ENCODE measurements around the gene DAPK1.
"Not testable (repeated sequence)": the region's sequence is repeated elsewhere in the genome, so short reads cannot be mapped to it uniquely, and the experiment has no call there.

The DAPK1 gene

DNA sequence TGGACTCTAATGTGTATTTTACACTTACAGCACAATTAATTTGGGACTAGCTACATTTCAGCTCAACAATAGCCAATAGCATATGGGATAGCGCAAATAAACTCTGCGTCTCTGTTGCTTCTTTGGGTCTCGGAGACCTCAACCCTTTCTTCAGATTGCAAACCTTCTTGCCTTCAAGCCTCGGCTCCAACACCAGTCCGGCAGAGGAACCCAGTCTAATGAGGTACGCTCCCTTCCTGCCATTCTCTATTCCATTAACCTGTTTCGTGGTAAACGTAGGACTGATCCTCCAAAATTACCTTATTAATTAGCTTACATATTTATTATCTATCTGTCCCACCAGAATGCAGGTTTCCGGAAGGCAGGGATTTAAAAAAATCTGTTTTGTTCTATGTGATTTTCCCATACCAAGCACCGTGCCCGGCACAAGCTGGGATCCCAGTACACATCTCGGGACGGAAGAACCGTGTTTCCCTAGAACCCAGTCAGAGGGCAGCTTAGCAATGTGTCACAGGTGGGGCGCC is 525 bp upstream of the DAPK1 start:
- DNase-seq: no peak
- in situ Hi-C loops (cut with MboI; ENCODE audit: low pct_unique_long_range_greater_than_20kb, low sequenced_read_pairs): no loop called here

GRCh38 chr9:87498046-87498810 is 561 bp downstream of the DAPK1 start:
- peak; percentile 64 for DNase-seq
- in situ Hi-C loops (cut with MboI; ENCODE audit: low pct_unique_long_range_greater_than_20kb, low sequenced_read_pairs): no loop called here

- DNase-seq: peak; percentile 41
- in situ Hi-C loops (cut with MboI; ENCODE audit: low pct_unique_long_range_greater_than_20kb, low sequenced_read_pairs): no loop called here
Measured at GRCh38 chr9:87498811-87499360, 1.2 kb downstream of the DAPK1 start.

GRCh38 chr9:87499424-87500017 is 1.9 kb downstream of the DAPK1 start:
- in situ Hi-C loops (cut with MboI; ENCODE audit: low pct_unique_long_range_greater_than_20kb, low sequenced_read_pairs): no loop called here
- DNase-seq: no peak

GRCh38 chr9:87500491-87501270 is 3.0 kb downstream of the DAPK1 start:
- in situ Hi-C loops (cut with MboI; ENCODE audit: low pct_unique_long_range_greater_than_20kb, low sequenced_read_pairs): no loop called here

DNA sequence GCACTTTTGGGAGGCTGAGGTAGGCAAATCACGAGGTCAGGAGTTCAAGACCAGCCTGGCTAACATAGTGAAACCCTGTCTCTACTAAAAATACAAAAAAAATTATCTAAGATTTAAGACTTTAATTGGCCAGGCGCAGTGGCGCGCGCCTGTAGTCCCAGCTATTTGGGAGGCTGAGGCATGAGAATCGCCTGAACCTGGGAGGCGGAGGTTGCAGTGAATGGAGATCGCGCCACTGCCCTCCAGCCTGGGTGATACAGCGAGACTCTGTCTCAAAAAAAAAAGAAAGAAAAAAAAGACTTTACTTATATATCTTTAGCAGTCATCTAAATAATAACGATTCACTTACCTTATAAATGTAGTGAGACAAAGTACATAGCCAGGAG is 3.6 kb downstream of the DAPK1 start:
- DNase-seq; in situ Hi-C loops (cut with MboI; ENCODE audit: low pct_unique_long_range_greater_than_20kb, low sequenced_read_pairs): not testable (repeated sequence)

More at GRCh38 chr9:87500491-87501270, 3.0 kb downstream of the DAPK1 start:
- DNase-seq: peak; percentile 49

GRCh38 chr9:87501806-87502205 is 4.1 kb downstream of the DAPK1 start:
- in situ Hi-C loops (cut with MboI; ENCODE audit: low pct_unique_long_range_greater_than_20kb, low sequenced_read_pairs): no loop called here

DNA sequence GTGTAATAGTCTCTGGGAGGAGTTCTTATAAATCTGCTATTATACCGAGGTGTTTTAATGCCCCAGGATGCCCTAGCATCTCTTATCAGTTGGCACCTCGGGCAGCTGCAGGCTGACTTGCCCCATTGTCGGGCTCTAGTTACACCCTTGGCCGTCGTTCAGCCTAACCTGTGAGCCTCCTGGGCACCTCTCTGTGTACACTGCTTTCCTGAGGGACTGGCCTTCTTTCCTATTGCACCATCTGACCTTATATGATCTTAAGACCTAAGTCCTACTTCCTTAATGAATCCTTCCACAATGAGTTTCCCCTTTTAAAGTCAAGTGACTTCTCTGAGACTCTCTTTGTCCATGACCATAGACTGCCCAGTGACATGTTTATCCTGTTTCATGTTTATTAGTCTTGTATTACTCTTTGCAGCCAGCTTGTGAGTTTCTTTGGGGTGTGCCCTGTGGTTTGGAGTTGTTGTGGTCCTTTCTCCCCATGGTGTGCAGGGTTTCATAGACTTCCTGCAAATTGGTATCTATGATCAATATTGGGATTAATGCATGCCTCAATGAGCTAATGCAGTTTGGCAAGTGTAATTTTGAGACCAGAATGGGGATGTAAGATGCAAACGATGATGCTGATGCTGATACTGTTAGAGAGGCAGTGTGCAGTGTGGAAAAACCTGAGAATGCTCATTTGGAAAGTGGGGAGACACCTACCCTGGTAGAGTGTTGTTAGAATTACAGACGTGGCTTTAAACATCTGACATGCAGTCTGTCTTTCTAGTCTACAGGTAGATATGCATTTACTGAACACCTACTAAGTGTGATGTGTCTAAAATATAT is 4.9 kb downstream of the DAPK1 start:
- no peak for DNase-seq
- in situ Hi-C loops (cut with MboI; ENCODE audit: low pct_unique_long_range_greater_than_20kb, low sequenced_read_pairs): no loop called here

More at GRCh38 chr9:87501806-87502205, 4.1 kb downstream of the DAPK1 start:
- DNase-seq: no peak

- in situ Hi-C loops (cut with MboI; ENCODE audit: low pct_unique_long_range_greater_than_20kb, low sequenced_read_pairs): no loop called here
- DNase-seq: no peak
Measured at GRCh38 chr9:87503430-87503829, 5.8 kb downstream of the DAPK1 start.

DNA sequence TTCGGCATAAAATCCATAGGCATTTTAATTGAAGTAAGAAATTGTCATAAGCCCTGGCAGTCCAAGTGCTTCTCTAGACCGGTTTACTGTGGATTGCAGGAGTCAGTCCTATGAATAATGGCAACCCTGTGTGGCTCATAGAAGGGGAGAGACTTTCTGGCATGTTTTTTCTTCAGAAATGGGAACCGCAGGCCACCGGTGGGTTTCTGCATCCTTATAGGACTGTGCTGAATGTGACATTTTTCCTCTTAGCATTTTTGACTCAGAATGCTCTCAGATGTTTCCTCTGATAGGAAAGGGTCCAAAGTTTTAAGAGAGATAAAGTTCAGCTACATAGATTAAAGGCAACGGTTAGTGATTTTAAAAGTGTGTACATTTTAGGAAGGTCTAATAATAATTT is 6.3 kb downstream of the DAPK1 start:
- DNase-seq: peak; percentile 62

GRCh38 chr9:87504938-87505337 is 7.3 kb downstream of the DAPK1 start:
- DNase-seq: no peak
- in situ Hi-C loops (cut with MboI; ENCODE audit: low pct_unique_long_range_greater_than_20kb, low sequenced_read_pairs): no loop called here

More for the DNA sequence above, 6.3 kb downstream of the DAPK1 start:
- in situ Hi-C loops (cut with MboI; ENCODE audit: low pct_unique_long_range_greater_than_20kb, low sequenced_read_pairs): no loop called here

DNA sequence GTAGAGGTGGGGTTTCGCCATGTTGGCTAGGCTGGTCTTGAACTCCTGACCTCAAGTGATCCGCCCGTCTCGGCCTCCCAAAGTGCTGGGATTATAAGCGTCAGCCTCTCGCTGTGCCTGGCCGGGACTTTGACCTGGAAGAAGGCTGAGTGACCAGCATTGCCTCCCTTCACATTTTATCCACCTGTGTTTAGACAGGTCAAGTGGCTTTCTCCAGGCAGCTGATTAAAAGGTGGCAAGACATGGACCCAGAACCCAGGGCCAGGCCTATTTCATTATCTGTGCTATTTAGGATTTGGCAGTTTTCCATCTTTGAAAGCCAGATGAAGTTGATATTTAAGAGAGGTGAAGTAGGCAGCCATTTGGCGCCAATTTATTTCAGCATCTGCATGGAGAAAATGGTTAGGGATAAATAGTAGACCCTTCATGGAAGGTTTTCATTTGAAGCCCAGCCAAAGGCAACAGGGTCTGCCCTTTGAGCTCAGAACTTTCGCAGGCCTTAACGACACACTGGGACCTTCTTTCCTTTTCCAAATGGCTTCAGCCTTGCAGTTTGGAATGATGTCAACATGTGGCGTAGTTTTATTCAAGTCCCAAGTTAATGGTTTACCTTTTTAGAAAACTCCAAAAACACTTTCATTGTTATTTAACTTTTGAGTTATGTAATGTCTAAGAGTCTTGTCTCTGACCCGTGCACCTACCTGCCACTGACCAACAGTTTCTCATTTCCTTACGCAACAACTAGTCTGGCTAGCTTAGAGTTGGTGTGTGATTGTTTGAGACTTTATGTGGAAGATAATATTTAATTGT is 8.4 kb downstream of the DAPK1 start:
- in situ Hi-C loops (cut with MboI; ENCODE audit: low pct_unique_long_range_greater_than_20kb, low sequenced_read_pairs): no loop called here
- no peak for DNase-seq

DNA sequence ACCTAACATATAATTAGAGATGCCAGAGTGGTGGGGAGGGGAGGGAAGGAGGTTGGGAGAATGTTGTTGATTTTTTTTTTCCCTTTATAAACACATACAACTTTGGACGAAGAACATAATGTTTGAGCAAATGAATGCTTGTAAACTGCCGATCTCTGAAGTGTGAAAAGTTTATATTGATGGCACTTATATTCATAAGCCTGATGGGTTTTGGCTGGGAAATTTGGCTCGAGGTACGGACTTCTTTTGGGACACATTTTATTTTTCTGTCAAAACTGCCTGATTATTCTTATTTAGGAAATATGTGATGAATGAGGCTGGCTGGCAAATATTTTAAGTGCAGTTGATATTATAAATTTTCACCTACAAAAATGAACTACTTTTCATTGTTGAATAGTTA is 9.9 kb downstream of the DAPK1 start:
- DNase-seq: no peak
- in situ Hi-C loops (cut with MboI; ENCODE audit: low pct_unique_long_range_greater_than_20kb, low sequenced_read_pairs): no loop called here

- no peak for DNase-seq
- in situ Hi-C loops (cut with MboI; ENCODE audit: low pct_unique_long_range_greater_than_20kb, low sequenced_read_pairs): no loop called here
Measured at GRCh38 chr9:87510252-87510683, 12.6 kb downstream of the DAPK1 start.

DNA sequence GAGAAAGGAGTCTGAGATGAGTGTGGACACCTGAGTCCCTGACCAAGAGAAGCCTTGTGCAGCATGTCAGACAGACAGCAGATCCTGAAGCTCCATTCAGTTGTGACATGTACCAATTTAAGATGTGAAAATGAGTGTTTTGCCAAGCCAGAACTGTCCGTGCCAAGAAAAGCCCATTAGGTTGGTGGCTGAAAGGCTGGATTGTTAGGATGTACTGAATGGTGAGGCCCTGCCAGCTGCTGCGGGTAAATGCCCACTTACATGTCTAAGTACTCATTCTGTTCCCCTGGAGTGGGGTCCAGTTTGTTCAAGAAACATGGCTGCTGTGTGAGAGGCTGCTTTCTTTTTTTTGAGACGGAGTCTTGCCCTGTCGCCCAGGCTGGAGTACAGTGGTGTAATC is 14.6 kb downstream of the DAPK1 start:
- in situ Hi-C loops (cut with MboI; ENCODE audit: low pct_unique_long_range_greater_than_20kb, low sequenced_read_pairs): no loop called here
- no peak for DNase-seq

DNA sequence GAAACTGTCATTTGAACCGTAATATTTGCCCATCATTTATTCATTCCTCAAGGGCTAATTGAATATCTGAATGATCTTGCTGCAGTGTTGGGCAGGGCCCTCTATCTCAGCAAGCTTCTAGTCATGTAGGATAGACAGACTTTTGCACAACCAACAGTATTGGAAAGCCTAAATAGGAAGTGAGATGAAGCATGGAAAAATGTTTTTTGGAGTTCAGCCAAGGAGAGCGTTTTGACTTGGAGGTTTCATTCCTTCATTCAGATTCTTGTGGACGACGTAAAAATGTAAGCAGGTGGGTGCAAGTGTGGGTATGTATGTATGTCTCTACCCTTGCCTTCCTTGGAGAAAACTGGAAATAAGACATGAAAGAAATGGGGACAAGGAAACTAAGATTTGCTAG is 15.5 kb downstream of the DAPK1 start:
- no peak for DNase-seq
- in situ Hi-C loops (cut with MboI; ENCODE audit: low pct_unique_long_range_greater_than_20kb, low sequenced_read_pairs): no loop called here

DNA sequence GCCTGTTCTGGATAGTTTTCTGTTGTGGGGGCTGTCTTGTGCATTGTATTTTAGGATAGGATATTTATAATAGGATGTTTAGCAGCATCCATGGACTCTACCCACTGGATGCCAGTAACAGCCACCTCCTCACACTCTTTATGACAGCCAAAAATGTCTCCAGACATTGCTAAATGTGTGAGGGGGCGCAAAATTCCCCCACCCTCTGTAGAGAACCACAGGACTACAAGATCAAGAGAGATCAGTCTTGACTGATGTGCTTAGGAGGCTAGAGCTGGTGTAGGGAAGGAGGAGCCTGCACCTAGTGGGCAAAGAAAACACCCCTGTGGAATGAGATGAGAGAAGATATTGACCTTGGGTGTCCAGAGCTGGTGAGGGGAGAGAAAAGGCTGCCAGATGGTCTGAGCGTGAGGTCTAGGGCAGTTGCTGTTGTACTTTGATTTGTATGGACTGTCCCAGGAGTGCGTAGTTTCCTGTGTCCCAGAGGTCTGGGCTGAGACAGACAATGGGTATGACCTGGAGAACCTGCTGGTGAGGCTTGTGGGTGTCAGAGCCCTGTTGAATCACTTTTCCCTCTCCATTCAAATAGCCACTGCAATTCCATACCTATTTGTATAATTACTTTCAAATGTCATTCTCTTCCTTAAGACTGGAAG is 16.3 kb downstream of the DAPK1 start:
- in situ Hi-C loops (cut with MboI; ENCODE audit: low pct_unique_long_range_greater_than_20kb, low sequenced_read_pairs): no loop called here
- no peak for DNase-seq
